GM12801 (cell line): Measurements from ENCODE around the gene EPS8L2.

Experiments used
- CTCF ChIP-seq: IDR thresholded peaks from one replicate; pipeline ENCODE4 v1.5.1; 2011; ENCODE audit warnings: control low read depth; ENCODE audit not compliant: insufficient read length; ENCODE audit errors: extremely low read depth

EPS8L2 gene

GRCh38 chr11:747158-748006 is 41.4 kb downstream of the EPS8L2 start, which contains the start of gene TALDO1:
TSS of gene TALDO1 (plus strand) at chr11:747464. CDS start at chr11:747482, 18 bp downstream.
- no peak for TF ChIP-seq CTCF

GRCh38 chr11:748007-748359 is 42.0 kb downstream of the EPS8L2 start:
- no peak for TF ChIP-seq CTCF

GRCh38 chr11:749731-750130 is 43.7 kb downstream of the EPS8L2 start:
- TF ChIP-seq CTCF = no peak

- TF ChIP-seq CTCF = no peak
Measured at GRCh38 chr11:760236-760635, 54.2 kb downstream of the EPS8L2 start.

- TF ChIP-seq CTCF = no peak
Measured at GRCh38 chr11:761526-762108, 55.6 kb downstream of the EPS8L2 start.

GRCh38 chr11:762421-763072 is 56.5 kb downstream of the EPS8L2 start:
- TF ChIP-seq CTCF = no peak

- no peak for TF ChIP-seq CTCF
Measured at GRCh38 chr11:763073-763463, 57.0 kb downstream of the EPS8L2 start.
